Measurements from ENCODE around the gene STK32C.

GRCh38 chr10:132336064-132336746 lies 28.5 kb upstream of the STK32C start:
- TF ChIP-seq POLR2A (IDR thresholded peaks at IDR 0.05) (no peak), CTCF (IDR thresholded peaks at IDR 0.05 in 8 of 11, conservative IDR thresholded peaks at IDR 0.05 in 3 of 11) (no peak)

Measured in spleen (tissue), 7 donors.